ENCODE results near the gene MEGF11. TPM values are rescaled to one million over a fixed set of nuclear protein-coding genes. Genes with fewer than 3 reads are reported as not detected.

Gene MEGF11
- total and polyA plus RNA-seq, 8 donors, result 0.05 to 0.92 (median 0.14) TPM; not detected in 4

GRCh38 chr15:65963911-65964482 lies 289.6 kb downstream of the MEGF11 start:
- Histone ChIP-seq H3K4me3 (no peak overlapping the region), H3K36me3 (no peaks in the 10 kb centered on the region), H3K4me1 (no peaks in the 10 kb centered on the region), H3K9me3 (no peaks in the 10 kb centered on the region), H3K27me3 (peaks cover 0 to 77% (median 15%) of the 10 kb centered on the region in 3 donors), H3K27ac (no peak overlapping the region)
- intact Hi-C loops (cut with DNase I; ENCODE audit: low total_unique reads), result no loop called here
- no peak for DNase-seq
- 37 to 50% (median 49%) methylated on average over 10 to 13 of the region's 13 CpGs for WGBS, 5 donors
- no peak for TF ChIP-seq POLR2AphosphoS5 (IDR thresholded peaks at IDR 0.05)
- no peak for TF ChIP-seq CTCF (IDR thresholded peaks at IDR 0.05)
- no peak for TF ChIP-seq EP300 (IDR thresholded peaks at IDR 0.05)
- no peak for TF ChIP-seq POLR2A (IDR thresholded peaks at IDR 0.05)

GRCh38 chr15:65963358-65963757 lies 290.2 kb downstream of the MEGF11 start:
- TF ChIP-seq POLR2AphosphoS5 (IDR thresholded peaks at IDR 0.05) (no peak), EP300 (IDR thresholded peaks at IDR 0.05) (no peak), CTCF (IDR thresholded peaks at IDR 0.05) (no peak), POLR2A (IDR thresholded peaks at IDR 0.05) (no peak)
- H3K36me3 ChIP-seq, result no peaks in the 10 kb centered on the region

GRCh38 chr15:65962187-65962586 lies 291.4 kb downstream of the MEGF11 start:
- no peak for TF ChIP-seq EP300 (IDR thresholded peaks at IDR 0.05)
- no peak for TF ChIP-seq POLR2A (IDR thresholded peaks at IDR 0.05)
- TF ChIP-seq POLR2AphosphoS5 (IDR thresholded peaks at IDR 0.05), result no peak
- TF ChIP-seq CTCF (IDR thresholded peaks at IDR 0.05), result peak in 1 of 7 experiments; percentile 30
- DNase-seq, result no peak
- Histone ChIP-seq H3K4me1 (no peaks in the 10 kb centered on the region), H3K27ac (no peak overlapping the region), H3K9me3 (no peaks in the 10 kb centered on the region), H3K4me3 (no peak overlapping the region), H3K36me3 (no peaks in the 10 kb centered on the region), H3K27me3 (peaks cover 0 to 62% (median 15%) of the 10 kb centered on the region in 3 donors)
- WGBS, 5 donors, result 41 to 48% (median 45%) methylated on average over 3 of the region's 3 CpGs
- intact Hi-C loops (cut with DNase I; ENCODE audit: low total_unique reads), result no loop called here

More at GRCh38 chr15:65963358-65963757, 290.2 kb downstream of the MEGF11 start:
- H3K4me3 ChIP-seq, result no peak overlapping the region
- H3K4me1 ChIP-seq, result no peaks in the 10 kb centered on the region
- intact Hi-C loops (cut with DNase I; ENCODE audit: low total_unique reads), result no loop called here
- H3K27me3 ChIP-seq, result peaks cover 0 to 70% (median 15%) of the 10 kb centered on the region in 3 donors
- H3K9me3 ChIP-seq, result no peaks in the 10 kb centered on the region
- DNase-seq, result no peak
- H3K27ac ChIP-seq, result no peak overlapping the region
- WGBS, 5 donors, result 37 to 48% (median 42%) methylated on average over 5 of the region's 5 CpGs

- Histone ChIP-seq H3K4me1 (no peaks in the 10 kb centered on the region), H3K4me3 (no peak overlapping the region), H3K36me3 (no peaks in the 10 kb centered on the region), H3K27me3 (peaks cover 0 to 50% (median 15%) of the 10 kb centered on the region in 3 donors), H3K9me3 (no peaks in the 10 kb centered on the region), H3K27ac (no peak overlapping the region)
- 50 to 58% (median 53%) methylated on average over 3 of the region's 3 CpGs for WGBS, 5 donors
- intact Hi-C loops (cut with DNase I; ENCODE audit: low total_unique reads), result no loop called here
- TF ChIP-seq POLR2AphosphoS5 (IDR thresholded peaks at IDR 0.05) (no peak), CTCF (IDR thresholded peaks at IDR 0.05) (no peak), POLR2A (IDR thresholded peaks at IDR 0.05) (no peak), EP300 (IDR thresholded peaks at IDR 0.05) (no peak)
- no peak for DNase-seq
These were observed 293.0 kb downstream of the MEGF11 start for GRCh38 chr15:65960586-65960985.
